Sigmoid colon (tissue), 7 donors: ENCODE results near the gene SLC1A2. TPM values are rescaled to one million over a fixed set of nuclear protein-coding genes. Genes with fewer than 3 reads are reported as not detected.

Source experiments
- DNase-seq: peaks from one replicate; pipeline ENCODE4 v3.0.0-alpha.2; 2019
- H3K27ac ChIP-seq, 4 donors: fragments of 200-600 bp; sonication (generic); one replicate each; pipeline ENCODE4 v1.5.1; 2016 to 2019; ENCODE audit warnings: mild to moderate bottlenecking in 1 of 4
- H3K27me3 ChIP-seq, 3 donors: fragments of 200-600 bp; sonication (generic); one replicate each; pipeline ENCODE4 v1.5.1; 2019; ENCODE audit warnings: mild to moderate bottlenecking in 1 of 3
- H3K36me3 ChIP-seq, 4 donors: fragments of 200-600 bp; sonication (generic); one replicate each; pipeline ENCODE4 v1.5.1; 2016 to 2019
- H3K4me1 ChIP-seq, 4 donors: fragments of 200-600 bp; sonication (generic); one replicate each; pipeline ENCODE4 v1.5.1; 2017 to 2019
- H3K4me3 ChIP-seq, 4 donors: fragments of 200-600 bp; sonication (generic); one replicate each; pipeline ENCODE4 v1.5.1; 2017 to 2019; ENCODE audit warnings: mild to moderate bottlenecking in 2 of 4, moderate library complexity in 1 of 4
- H3K9me3 ChIP-seq, 4 donors: fragments of 200-600 bp in 3 of 4; sonication (generic) in 3 of 4; one replicate each; pipeline versions ENCODE4 v1.5.1 to v1.6.1; 2013 to 2019
- CTCF ChIP-seq, 4 experiments: fragments of 450-650 bp in 3 of 4; fragments of 200-600 bp in 1 of 4; IDR thresholded peaks; one replicate each; pipeline ENCODE4 v1.5.1; 2016 to 2019; ENCODE audit warnings: antibody characterized with exemption in 4 of 4, mild to moderate bottlenecking in 3 of 4, moderate library complexity in 2 of 4
- EP300 ChIP-seq, 4 donors: sonication (generic); formaldehyde crosslinking; IDR thresholded peaks; one replicate each; pipeline ENCODE4 v1.6.1; 2017; ENCODE audit warnings: antibody characterized with exemption in 4 of 4
- POLR2A ChIP-seq, 2 donors: fragments of 450-650 bp; IDR thresholded peaks; one replicate each; pipeline ENCODE4 v1.6.1; 2016; ENCODE audit warnings: antibody characterized with exemption in 2 of 2, mild to moderate bottlenecking in 2 of 2, moderate library complexity in 2 of 2
- POLR2AphosphoS5 ChIP-seq, 4 donors: sonication (generic); formaldehyde crosslinking; IDR thresholded peaks; one replicate each; pipeline ENCODE4 v1.6.1; 2017; ENCODE audit warnings: antibody characterized with exemption in 4 of 4
- WGBS, 2 donors: extraction: QIAGEN DNeasy Blood & Tissue Kit; methylation state at CpG; one replicate each; pipeline ENCODE4 v1.1.7; 2013; 5-methylcytosine and 5-hydroxymethylcytosine counted together
- intact Hi-C: fragments of 100-400 bp; cut with DNase I; formaldehyde crosslinking; loops from one replicate; pipeline ENCODE4 v1.15.1; 2023
- polyA plus RNA-seq, 3 donors: library from polyadenylated mRNA; stranded (reverse); fragments of 200-250 nt; gene quantifications; one replicate each; pipeline ENCODE4 v1.2.3, GENCODE V29; 2013
- total RNA-seq, 4 donors: library from RNA; depleted of rRNA; stranded (reverse); fragments of >200 nt; gene quantifications; one replicate each; pipeline ENCODE4 v1.1.0, GENCODE V29; 2016
- donor health status: healthy with polysubstance abuse.
- donor health status: Bipolar disorder and iron deficiency.
- donor health status: healthy.

Gene SLC1A2
- total RNA-seq: 1 to 10 TPM in 2 of 4 donors, under 1 TPM in 2; 0.14 to 2.2 (median 1.2) TPM
- polyA plus RNA-seq: under 1 TPM in 2 of 3 donors, not detected in 1; 0.23 to 0.60 TPM

GRCh38 chr11:35419184-35419829, at the start of gene SLC1A2:
Gene SLC1A2, minus strand, starts transcription at chr11:35419558. Its CDS starts 592 bp downstream, at chr11:35418966.
- peak within 1 kb of the TSS; percentile 19 to 59 (median 46) for H3K4me3 ChIP-seq
- TF ChIP-seq CTCF (IDR thresholded peaks at IDR 0.05) (no peak), POLR2A (IDR thresholded peaks at IDR 0.05) (no peak), POLR2AphosphoS5 (IDR thresholded peaks at IDR 0.05) (no peak)
- no peaks in the 10 kb centered on the region for H3K9me3 ChIP-seq
- DNase-seq: no peak
- H3K27me3 ChIP-seq: peaks cover 17 to 46% (median 32%) of the 10 kb centered on the region in 3 donors
- intact Hi-C loops: no loop called here
- no peak within 1 kb of the TSS for H3K27ac ChIP-seq
- no peaks in the 10 kb centered on the region for H3K36me3 ChIP-seq
- 1% methylated on average over 71 of the region's 71 CpGs for WGBS, 2 donors
- peaks cover 0 to 27% (median 26%) of the 10 kb centered on the region in 4 donors for H3K4me1 ChIP-seq

GRCh38 chr11:35466058-35466457, 46.7 kb upstream of the SLC1A2 start:
- no peak for TF ChIP-seq EP300 (IDR thresholded peaks at IDR 0.05)
- WGBS, 2 donors: 75 to 80% methylated on average over 3 of the region's 3 CpGs
- H3K4me1 ChIP-seq: no peaks in the 10 kb centered on the region

GRCh38 chr11:35464308-35464707, 45.0 kb upstream of the SLC1A2 start:
- 92% methylated on average over 1 of the region's 1 CpG for WGBS, 2 donors
- TF ChIP-seq EP300 (IDR thresholded peaks at IDR 0.05) (no peak), POLR2AphosphoS5 (IDR thresholded peaks at IDR 0.05) (no peak), POLR2A (IDR thresholded peaks at IDR 0.05) (no peak), CTCF (IDR thresholded peaks at IDR 0.05) (no peak)

More at GRCh38 chr11:35466058-35466457, 46.7 kb upstream of the SLC1A2 start:
- intact Hi-C loops: no loop called here
- no peak overlapping the region for H3K4me3 ChIP-seq
- H3K9me3 ChIP-seq: no peaks in the 10 kb centered on the region
- H3K27ac ChIP-seq: no peak overlapping the region
- H3K27me3 ChIP-seq: no peaks in the 10 kb centered on the region
- no peak for DNase-seq
- H3K36me3 ChIP-seq: no peaks in the 10 kb centered on the region

GRCh38 chr11:35463331-35463751, 44.0 kb upstream of the SLC1A2 start:
- no peaks in the 10 kb centered on the region for H3K36me3 ChIP-seq
- DNase-seq: no peak
- intact Hi-C loops: no loop called here
- no peaks in the 10 kb centered on the region for H3K9me3 ChIP-seq
- no peak for TF ChIP-seq EP300 (IDR thresholded peaks at IDR 0.05)
- TF ChIP-seq POLR2AphosphoS5 (IDR thresholded peaks at IDR 0.05): no peak
- TF ChIP-seq POLR2A (IDR thresholded peaks at IDR 0.05): no peak
- no peak for TF ChIP-seq CTCF (IDR thresholded peaks at IDR 0.05)
- no peaks in the 10 kb centered on the region for H3K4me1 ChIP-seq
- H3K27ac ChIP-seq: no peak overlapping the region
- 78 to 80% methylated on average over 13 of the region's 13 CpGs for WGBS, 2 donors
- no peak overlapping the region for H3K4me3 ChIP-seq
- no peaks in the 10 kb centered on the region for H3K27me3 ChIP-seq

More at GRCh38 chr11:35464308-35464707, 45.0 kb upstream of the SLC1A2 start:
- no peaks in the 10 kb centered on the region for H3K4me1 ChIP-seq
- DNase-seq: no peak
- H3K4me3 ChIP-seq: no peak overlapping the region
- no peaks in the 10 kb centered on the region for H3K9me3 ChIP-seq
- H3K27me3 ChIP-seq: no peaks in the 10 kb centered on the region
- no peaks in the 10 kb centered on the region for H3K36me3 ChIP-seq
- no peak overlapping the region for H3K27ac ChIP-seq
- intact Hi-C loops: no loop called here

- Histone ChIP-seq H3K4me3 (no peak overlapping the region), H3K4me1 (no peaks in the 10 kb centered on the region), H3K36me3 (no peaks in the 10 kb centered on the region), H3K27me3 (no peaks in the 10 kb centered on the region), H3K27ac (no peak overlapping the region), H3K9me3 (no peaks in the 10 kb centered on the region)
- WGBS, 2 donors: 73 to 78% methylated on average over 2 of the region's 2 CpGs
- DNase-seq: no peak
- intact Hi-C loops: no loop called here
- TF ChIP-seq EP300 (IDR thresholded peaks at IDR 0.05) (no peak), CTCF (IDR thresholded peaks at IDR 0.05) (no peak), POLR2AphosphoS5 (IDR thresholded peaks at IDR 0.05) (no peak), POLR2A (IDR thresholded peaks at IDR 0.05) (no peak)
Observed at GRCh38 chr11:35461917-35462538, 42.7 kb upstream of the SLC1A2 start.
